GM21528 (cell line): ENCODE results near the gene NPIPA1.
A peak's percentile ranks its signal among the peaks of the same experiment; 100 is the strongest.
"Not testable (repeated sequence)": the region's sequence is repeated elsewhere in the genome, so short reads cannot be mapped to it uniquely, and the experiment has no call there.

Experiments used
- ATAC-seq: cut with Tn5 transposase; IDR thresholded peaks from one replicate; pipeline ENCODE4 v1.9.1; 2021; ENCODE audit warnings: mild to moderate bottlenecking, moderate library complexity; ENCODE audit not compliant: unreplicated experiment, low FRiP score

NPIPA1 gene

DNA sequence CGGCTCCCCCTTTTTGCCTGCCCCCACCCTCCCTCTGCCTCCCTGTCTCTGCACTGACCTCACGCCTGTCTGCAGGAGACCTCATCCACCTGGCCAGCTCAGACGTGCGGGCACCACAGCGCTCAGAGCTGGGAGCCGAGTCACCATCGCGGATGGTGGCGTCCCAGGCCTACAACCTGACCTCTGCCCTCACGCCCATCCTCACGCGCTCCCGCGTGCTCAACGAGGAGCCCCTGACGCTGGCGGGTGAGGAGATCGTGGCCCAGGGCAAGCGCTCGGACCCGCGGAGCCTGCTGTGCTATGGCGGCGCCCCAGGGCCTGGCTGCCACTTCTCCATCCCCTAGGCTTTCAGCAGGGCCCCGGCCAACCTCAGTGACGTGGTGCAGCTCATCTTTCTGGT lies 8.1 kb upstream of the NPIPA1 start:
- not testable (repeated sequence) for ATAC-seq

DNA sequence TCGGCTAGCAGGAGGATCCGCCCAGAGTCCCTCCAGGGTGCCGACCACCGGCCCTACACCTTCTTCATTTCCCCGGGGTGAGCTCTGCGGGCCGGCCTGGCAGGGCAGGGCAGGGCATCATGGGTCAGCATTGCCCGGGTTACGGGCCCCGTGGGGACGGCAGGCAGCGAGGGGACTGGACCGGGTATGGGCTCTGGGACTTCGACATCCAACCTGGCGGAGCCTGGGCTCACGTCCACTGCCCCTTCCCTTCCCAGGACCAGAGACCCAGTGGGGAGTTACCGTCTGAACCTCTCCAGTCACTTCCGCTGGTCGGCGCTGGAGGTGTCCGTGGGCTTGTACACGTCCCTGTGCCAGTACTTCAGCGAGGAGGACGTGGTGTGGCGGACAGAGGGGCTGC lies 7.0 kb upstream of the NPIPA1 start:
- not testable (repeated sequence) for ATAC-seq

DNA sequence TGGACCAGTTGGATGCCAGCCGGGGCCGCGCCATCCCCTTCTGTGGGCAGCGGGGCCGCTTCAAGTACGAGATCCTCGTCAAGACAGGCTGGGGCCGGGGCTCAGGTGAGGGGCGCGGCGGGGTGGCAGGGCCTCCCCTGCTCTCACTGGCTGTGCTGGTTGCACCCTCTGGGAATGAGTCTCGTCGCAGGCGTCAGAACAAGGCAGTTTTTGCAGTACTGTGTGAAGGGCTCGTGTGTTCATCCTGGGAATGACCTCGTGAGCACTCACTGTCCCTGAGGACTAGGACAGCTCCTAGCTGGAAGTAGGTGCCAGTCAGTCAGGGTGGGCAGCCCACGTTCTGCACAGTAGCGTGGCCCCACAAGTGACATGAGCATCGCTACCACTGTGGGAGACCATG lies 6.3 kb upstream of the NPIPA1 start:
- ATAC-seq: not testable (repeated sequence)

DNA sequence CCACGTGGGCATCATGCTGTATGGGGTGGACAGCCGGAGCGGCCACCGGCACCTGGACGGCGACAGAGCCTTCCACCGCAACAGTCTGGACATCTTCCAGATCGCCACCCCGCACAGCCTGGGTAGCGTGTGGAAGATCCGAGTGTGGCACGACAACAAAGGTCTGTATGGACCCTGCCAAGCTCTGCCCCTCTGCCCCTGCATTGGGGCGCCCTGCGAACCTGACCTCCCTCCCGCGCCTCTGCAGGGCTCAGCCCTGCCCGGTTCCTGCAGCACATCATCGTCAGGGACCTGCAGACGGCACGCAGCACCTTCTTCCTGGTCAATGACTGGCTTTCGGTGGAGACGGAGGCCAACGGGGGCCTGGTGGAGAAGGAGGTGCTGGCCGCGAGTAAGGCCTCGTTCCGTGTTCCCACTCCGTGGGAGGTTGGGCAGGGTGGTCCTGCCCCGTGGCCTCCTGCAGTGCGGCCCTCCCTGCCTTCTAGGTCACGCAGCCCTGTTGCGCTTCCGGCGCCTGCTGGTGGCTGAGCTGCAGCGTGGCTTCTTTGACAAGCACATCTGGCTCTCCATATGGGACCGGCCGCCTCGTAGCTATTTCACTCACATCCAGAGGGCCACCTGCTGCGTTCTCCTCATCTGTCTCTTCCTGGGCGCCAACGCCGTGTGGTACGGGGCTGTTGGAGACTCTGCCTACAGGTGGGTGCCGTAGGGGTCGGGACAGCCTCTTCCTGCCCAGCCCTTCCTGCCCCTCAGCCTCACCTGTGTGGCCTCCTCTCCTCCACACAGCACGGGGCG lies 4.5 kb upstream of the NPIPA1 start:
- ATAC-seq: not testable (repeated sequence)

DNA sequence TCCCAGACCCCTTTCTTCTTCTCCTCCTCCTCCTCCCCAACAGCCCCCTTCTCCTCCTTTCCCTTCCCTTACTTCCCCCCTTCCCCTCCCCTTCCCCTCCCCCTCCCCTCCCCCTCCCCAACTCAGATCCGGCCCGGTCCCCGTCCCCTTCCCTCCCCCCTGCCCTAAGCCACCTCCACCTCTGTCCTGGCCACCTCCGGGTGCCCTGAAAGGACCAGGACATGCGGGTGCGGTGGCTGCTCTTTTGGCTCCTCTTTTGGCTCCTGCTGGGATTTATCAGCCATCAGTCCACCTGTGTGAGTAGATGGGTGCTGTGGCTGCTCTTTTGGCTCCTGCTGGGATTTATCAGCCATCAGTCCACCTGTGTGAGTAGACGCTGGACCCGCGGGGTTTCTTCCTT lies 751 bp downstream of the NPIPA1 start:
- not testable (repeated sequence) for ATAC-seq

DNA sequence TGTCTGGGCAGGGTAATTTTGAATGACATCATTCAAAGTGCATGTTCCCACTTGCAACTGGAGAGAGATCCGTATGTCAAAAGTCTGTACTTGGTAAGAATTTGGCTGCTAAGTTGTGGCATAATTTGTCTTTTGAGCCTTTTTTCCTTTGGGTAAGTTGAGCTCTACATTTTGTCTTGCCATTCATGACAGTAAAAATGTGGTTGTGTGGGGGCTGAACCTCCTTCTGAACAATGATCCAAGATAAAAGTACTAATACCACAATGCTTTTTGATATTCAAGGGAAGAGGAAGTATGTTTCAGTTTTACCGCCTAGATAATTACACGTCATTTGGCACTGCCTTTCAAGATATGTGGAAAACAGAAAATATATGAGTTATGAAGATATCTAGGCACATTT lies 5.4 kb downstream of the NPIPA1 start:
- ATAC-seq: not testable (repeated sequence)

DNA sequence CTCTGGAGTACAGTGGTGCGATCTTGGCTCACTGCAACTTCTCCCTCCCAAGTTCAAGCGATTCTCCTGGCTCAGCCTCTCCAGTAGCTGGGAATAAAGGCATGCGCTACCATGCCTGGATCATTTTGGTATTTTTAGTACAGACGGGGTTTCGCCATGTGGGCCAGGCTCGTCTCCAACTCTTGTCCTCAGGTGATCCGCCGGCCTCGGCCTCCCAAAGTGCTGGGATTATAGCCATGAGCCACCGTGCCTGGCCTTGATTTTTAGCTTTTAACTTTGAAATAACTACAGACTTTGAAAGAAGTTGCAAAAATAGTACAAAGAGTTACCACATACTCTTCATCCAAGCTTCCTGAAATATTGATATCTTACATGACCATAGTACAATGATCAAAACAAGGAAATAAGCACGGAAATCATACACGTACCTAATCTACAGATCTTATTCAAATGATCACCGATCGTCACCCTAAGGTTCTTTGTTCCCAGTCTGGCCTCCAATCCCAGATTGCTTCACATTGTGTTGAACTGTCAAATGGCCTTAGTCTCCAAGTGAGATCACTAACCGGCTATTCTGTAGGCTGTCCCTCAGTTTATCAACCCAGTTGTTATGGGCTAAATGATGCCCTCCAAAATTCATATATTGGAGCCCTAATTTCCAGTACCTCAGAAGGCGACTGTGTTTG lies 18.4 kb downstream of the NPIPA1 start:
- no peak for ATAC-seq

DNA sequence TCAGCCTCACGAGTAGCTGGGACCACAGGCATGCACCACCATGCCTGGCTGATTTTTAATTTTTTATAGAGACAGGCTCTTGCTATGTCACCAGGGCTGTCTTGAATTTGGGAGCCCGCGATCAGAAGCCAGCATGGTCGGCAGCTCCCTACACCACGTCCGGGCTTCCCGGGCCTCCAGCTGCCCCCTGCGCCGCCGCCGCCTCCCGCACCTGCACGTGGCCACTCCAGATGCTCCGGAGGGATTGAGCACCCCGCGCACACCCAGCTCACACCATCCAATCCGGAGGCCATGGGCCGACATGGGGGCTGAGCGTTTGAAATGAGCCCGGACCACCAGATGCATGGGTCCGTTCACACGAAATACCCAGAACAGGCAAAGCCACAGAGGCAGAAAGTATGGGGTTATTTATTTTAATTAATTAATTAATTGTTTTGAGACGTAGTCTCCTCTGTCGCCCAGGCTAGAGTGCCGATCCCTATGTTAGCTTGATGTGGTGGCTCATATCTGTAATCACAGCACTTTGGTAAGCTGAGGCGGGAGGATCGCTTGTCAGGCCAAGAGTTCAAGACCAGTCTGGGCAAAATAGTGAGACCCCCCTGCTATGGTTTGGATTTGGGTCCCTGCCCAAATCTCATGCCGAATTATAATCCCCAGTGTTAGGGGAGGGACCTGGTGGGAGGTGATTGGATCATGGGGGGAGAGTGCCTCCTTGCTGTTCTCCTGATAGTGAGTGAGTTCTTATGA lies 20.5 kb downstream of the NPIPA1 start:
- no peak for ATAC-seq

DNA sequence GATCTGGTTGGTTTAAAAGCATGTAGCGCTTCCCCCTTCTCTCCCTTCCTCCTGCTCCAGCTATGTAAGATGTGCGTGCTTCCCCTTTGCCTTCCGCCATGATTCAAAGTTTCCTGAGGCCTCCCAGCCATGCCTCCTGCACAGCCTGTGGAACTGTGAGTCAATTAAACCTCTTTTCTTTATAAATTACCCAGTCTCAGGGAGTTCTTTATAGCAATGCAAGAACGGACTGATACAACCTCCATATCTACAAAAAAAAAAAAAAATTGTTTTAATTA lies 21.0 kb downstream of the NPIPA1 start:
- ATAC-seq: no peak

DNA sequence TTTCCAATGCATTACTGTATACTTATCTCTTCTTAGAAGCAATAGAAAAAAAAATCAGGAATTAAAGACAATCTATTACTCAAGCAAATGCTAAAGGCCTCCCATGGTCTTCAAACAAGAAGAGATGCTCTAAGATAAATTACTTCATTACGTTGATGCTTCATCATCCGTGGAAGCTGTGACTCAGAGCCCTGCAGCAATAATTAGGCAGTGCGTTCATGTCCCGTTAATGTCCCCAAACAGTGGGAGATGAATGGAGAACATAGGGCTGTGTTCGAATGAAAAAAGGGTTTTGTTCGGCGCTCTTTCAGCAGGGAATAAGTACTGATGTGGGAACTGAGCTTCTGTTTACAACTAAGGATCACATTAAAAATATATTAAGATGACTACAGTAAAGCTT lies 21.7 kb downstream of the NPIPA1 start:
- ATAC-seq: no peak

DNA sequence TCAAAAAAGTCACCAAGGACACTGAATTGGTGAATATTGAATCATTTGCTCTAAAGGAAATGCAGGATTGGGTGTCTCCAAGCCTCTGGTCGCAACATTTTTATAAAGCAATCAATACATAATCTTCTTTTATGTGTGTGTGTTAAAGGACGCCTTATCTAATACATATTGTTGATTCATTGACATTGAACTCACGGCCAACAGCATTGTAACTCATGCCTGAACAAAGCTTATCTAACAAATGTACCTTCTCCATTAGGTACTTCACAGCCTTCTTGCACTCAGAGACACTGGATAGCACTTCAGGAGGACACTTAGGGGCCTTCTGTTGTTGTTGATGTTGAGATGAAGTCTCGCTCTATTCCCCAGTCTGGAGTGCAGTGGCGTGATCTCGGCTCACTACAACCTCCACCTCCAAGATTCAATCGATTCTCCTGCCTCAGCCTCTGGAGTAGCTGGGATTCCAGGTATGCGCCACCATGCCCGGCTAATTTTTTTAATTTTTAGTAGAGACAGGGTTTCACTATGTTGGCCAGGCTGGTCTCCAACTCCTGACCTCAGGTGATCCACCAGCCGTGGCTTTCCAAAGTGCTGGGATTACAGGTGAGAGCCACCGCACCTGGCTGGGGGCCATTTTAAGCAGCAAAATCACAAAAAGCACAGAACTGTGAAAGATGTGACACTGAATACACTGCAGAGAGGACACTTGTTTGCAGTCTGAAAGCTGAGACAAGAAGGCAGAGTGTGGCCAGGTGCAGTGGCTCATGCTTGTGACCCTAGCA lies 24.4 kb downstream of the NPIPA1 start:
- ATAC-seq: no peak

DNA sequence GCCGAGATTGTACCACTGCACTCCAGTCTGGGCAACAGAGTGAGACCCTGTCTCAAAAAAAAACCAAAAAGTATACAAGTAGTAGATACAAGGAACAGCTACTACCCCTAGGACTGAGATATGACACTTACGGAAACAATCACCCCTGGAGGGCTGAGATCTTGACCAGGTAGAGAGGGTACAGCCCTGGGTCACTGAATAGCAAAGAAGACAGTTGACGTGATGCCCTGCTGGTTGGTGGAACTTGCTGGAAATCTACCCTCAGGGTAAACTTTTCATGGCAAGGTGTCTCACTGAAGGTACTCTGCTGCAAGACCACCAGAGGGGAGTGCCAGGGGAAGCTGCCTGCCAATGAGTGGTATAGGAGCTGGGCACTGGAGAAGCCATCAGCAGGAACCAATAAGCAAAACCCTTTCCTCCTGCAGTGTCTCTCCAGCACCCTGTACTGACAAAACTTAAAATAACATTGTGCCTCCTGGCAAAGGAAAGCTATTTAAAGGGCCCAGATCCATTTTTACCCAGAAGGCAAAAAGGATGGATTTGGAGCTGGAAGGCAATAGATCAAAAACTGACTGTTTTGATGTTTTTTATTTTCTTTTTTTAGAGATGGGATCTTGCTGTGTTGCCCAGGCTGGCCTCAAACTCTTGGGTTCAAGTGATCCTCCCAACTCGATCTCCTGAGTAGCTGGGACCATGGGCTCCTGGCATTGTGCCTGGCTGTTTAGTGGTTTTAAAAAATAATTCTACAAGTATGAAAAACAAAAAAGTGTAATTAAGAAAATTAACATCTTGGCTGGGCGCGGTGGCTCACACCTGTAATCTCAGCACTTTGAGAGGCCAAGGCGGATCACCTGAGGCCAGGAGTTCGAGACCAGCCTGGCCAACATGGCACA lies 26.3 kb downstream of the NPIPA1 start:
- no peak for ATAC-seq

DNA sequence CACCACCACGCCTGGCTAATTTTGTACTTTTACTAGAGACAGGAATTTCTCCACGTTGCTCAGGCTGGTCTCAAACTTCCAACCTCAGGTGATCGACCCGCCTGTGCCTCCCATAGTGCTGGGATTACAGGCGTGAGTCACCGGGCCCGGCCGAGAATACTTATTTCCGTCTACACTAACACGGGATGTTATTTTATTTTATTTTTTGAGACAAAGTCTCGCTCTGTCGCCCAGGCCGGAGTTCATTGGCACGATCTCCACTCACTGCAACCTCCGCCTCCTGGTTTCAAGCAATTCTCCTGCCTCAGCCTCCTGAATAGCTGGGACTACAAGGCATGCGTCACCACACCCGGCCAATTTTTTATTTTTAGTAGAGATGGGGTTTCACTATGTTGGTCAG lies 28.1 kb downstream of the NPIPA1 start:
- ATAC-seq: no peak

DNA sequence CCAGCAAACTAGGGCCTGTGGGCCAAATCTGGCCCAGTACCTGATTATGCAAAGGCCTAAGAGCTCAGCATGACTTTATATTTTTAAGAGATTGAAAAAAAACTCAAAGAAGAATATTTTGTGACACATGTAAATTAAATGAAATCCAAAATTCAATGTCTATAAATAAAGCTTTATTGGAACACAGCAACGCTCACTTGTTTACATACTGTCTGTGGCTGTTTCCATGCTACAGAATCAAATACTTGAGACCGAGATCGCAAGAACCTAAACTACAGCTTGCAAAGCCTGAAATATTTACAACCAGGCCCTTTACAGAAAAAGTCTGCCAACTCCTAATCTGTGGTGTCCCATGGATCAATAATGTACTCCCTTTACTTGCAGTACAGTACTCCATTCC lies 32.6 kb downstream of the NPIPA1 start:
- not testable (repeated sequence) for ATAC-seq

DNA sequence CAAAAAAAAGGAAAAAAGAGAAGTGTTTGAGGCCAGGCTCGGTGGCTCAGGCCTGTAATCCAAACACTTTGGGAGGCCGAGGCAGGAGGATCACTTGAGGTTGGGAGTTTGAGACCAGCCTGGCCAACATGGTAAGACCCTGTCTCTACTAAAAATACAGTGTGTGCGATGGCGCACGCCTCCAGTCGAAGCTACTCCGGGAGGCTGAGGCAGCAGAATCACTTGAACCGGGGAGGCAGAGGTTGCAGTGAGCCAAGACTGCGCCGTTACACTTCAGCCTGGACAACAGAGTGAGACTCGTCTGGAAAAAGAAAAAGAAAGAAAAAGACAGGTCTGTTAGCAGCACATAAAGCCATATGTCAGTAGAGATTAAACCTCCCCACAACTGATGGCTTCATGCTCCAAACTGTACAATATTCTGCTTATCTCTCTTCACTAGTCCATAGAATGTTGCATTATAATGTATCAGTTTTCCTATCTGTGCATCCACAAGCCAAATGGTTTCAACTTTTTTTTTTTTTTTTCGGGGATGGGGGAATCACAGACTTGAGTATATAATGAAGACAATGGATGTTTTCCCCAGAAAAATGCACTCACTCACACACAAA lies 34.5 kb downstream of the NPIPA1 start:
- not testable (repeated sequence) for ATAC-seq

DNA sequence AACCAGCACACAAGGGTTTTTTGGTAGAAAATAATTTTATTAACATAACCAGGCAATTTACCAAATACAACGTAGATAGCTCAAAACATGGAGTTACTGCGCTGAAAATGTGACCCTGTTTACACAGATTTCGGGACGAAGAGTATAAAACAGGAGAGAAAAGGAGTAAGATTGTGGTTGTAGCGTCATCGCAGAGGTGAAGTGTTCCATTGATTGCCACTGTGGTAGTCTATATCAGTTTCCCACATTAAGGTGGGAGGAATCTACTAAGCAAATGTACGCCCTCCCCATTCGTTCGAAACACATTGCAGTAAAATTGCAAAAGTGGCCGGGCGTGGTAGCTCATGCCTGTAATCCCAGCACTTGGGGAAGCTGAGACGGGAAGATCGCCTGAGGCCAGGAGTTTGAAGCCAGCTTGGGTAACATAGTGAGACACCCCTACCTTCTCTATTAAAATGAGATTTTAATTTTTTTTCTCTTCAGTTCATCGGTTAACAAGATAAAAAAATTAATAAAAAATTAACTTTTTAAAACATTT lies 36.6 kb downstream of the NPIPA1 start:
- ATAC-seq: not testable (repeated sequence)

DNA sequence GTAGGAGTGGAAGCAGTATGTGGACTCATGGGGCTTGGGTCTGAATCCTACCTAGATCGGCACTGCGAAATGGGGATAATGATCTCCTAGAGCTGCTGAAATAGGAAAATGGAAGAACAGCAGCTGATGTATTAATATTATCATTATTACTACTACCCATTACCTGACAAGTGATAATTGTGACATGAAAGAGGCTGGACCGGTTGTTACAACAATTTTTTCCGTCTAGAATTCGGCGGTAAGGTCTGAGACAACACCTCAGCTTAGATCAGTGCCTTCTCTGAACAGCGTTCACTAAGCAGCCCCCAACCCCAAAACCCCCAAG lies 37.0 kb downstream of the NPIPA1 start:
- not testable (repeated sequence) for ATAC-seq

DNA sequence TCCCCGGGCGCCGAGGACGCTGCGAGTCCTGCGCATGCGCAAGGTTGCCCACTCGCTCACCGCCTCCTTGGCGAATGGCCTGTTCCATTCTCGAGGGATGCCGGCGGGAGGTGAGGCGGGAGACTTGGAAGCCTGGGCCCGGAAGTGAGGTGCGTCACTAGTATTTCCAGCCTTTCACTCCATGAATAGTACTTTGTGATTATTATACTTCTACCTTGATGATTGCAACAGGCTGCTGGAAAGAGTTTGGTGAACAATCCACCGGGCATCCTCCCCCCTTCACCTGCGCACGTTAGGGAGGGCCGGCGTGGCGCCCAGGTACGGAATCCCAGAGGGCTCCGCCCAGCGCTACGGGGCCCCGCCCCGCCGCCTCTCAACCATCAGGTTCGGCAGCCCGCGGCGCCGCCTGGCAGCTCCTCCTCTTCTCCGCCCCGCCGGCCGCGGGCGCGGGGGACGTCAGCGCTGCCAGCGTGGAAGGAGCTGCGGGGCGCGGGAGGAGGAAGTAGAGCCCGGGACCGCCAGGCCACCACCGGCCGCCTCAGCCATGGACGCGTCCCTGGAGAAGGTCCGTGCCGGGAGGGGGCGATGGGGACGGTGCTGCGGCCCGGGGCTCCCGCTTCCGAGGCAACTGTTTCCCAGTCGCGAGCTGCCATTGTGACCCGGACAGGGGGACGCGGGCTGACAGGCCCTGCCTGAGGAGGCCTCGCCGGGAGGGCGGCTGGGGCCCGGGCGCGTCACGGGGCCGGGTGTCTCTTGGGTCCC lies 37.6 kb downstream of the NPIPA1 start, which contains the start of gene PDXDC1:
Gene PDXDC1, plus strand, starts transcription at position 371 of the 762 bp plus-strand sequence. Its CDS starts 174 bp downstream, at position 545.
- ATAC-seq: peak; percentile 86
